Stimulated activated CD8-positive, alpha-beta memory T cell treated with anti-CD3 and anti-CD28 coated beads, Interleukin-2, amount 100 ng/mL, for 1 hour (primary cell): ENCODE results near the gene TFR2.

ENCODE experiments used
- DNase-seq, 2 donors: peaks; one replicate each; pipeline ENCODE4 v3.0.0-alpha.2; 2020; ENCODE audit warnings: low read depth in 2 of 2

TFR2 gene

GRCh38 chr7:100641463-100641859, at the start of gene TFR2:
TSS of gene TFR2 (minus strand) at chr7:100641552. CDS start at chr7:100641509, 43 bp downstream.
- DNase-seq: no peak

DNA sequence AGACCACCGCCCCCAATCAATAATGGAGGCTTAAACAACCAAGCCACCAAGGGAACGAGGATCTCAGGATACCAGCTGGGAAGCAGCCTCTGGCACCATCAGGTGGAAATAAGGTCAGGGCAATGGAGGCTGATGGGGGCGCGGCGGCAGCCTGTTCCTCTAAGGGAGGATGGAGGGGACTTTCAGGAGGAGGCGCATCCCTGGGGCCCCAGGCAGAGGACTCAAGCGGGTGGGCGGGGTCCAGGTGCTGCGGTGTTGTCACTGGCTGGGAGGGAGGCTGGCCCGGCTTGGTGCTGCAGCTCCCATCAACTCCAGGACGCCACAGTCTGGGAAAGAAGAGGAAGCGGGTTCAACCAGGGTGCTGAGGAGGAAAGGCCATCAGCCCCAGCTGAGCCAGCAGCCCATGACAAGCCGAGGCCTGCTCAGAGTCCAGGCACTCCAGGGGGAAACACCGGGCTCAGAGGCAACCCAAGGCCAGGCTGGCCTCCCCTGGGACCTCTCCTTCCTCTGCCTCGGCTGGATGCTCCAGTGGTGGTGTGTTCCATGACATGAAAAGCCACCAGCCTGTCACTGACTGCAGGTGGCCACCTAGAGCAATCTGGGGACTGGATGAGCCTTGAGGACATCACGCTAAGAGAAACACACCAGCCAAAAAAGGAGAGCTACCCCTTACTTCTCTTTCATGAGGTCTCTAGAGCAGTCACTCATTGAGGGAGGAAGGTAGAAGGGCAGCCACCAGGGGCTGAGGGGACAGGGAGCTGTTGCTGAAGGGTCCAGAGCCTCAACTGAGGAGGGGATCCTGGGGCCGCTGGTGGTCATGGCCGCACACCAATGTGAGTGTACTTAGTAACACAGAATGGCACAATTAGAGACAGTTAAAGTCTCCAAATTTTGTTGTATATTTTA, 48.1 kb upstream of the TFR2 start:
- no peak for DNase-seq

- no peak for DNase-seq
Measured at GRCh38 chr7:100688326-100688860, 47.0 kb upstream of the TFR2 start.

GRCh38 chr7:100687751-100688300, 46.5 kb upstream of the TFR2 start:
- no peak for DNase-seq

DNA sequence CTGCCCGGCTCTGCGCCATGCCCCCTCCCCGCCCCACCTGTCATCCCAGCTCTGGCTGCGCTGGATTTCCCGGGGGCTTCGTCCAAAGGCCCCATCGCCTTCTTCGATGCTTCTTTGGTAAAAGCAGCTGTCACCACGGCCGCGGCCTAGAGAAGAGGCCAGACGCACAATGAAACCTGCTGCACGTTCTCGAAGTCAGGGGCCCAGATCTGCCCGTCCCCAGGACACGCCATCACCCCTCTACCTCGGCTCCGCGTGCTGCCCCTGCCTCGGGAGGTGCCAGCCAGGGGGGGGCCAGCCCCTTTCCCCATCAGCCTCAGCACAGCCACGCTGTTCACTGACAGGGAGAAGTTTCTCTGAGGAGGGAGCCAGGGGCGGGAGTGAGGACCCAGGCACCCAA, 45.9 kb upstream of the TFR2 start:
- no peak for DNase-seq

DNA sequence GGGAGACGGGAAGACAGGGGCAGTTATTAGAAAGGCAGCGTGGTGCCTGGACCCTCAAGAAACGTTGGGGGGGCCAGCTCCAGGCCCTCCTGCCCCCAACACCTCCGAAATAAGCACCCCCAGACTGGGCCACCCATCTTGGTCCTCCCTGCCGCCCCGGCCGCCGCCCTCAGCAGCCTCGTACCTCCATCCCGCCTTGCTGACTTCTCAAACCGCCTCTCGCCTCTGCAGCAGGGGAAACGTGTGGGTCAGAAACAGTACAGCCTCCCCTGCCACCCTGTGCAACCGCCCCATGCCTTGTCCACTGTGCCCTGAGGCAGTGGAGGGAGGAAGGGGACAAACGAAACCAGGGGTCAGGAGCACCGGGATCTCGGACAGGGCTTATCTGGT, 45.5 kb upstream of the TFR2 start:
- no peak for DNase-seq

DNA sequence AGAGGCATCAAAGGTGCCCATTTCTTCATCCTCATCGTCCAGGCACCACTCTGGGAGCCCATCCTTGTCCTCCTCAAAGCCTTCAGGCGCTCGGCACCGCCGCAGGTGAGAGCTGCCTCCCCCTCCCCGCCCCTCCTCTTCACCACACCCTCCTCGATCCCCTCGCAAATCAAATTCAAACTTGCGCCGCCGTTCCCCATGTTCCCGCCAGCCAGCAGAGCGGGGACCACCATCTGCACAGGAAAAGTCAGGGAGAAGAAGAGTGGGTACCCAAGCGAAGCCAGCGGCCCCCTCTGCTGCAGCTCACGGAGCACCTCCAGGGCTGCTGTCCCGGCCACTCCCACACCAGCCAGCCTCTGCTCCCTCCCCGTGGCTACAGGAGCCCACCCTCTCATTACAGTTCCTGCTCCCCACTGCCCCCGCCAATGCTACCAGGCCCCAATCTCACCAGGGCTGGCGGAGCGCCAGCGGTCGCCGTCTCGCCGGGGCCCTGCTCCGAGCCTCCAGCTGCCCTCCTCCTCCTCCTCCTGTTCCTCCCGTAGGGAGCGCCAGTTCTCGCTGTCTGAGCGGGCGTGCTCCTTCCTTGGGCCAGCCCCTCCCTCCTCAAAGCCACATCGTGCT, 45.0 kb upstream of the TFR2 start:
- DNase-seq: no peak

GRCh38 chr7:100685631-100686145, 44.3 kb upstream of the TFR2 start:
- DNase-seq: no peak

GRCh38 chr7:100685049-100685605, 43.8 kb upstream of the TFR2 start:
- no peak for DNase-seq

DNA sequence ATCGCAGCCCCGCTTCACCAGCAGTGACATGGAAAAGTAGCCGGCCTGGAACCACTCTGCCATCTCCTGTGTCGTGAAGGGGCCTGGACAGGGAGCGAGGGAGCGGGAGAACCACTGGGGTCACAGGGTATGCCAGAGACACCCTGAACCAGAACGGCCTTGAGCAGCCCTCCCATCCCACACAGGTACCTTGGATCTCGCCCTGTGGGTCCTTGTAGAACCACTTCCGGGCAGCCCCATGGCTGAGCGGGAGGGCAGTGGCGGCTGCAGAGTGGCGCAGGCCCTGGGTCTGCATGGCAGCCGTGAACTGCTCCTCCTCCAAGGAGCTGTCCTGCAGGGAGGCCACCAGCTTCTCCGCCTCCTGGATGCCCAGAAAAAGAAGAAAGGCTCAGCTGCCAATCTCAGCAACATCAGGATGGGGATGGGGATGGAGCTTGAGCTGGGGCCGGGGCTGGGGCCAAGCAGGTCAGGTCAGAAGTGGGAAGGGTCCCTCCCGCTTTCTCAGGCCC, 43.2 kb upstream of the TFR2 start:
- no peak for DNase-seq

GRCh38 chr7:100683659-100684533, 42.5 kb upstream of the TFR2 start:
- no peak for DNase-seq

DNA sequence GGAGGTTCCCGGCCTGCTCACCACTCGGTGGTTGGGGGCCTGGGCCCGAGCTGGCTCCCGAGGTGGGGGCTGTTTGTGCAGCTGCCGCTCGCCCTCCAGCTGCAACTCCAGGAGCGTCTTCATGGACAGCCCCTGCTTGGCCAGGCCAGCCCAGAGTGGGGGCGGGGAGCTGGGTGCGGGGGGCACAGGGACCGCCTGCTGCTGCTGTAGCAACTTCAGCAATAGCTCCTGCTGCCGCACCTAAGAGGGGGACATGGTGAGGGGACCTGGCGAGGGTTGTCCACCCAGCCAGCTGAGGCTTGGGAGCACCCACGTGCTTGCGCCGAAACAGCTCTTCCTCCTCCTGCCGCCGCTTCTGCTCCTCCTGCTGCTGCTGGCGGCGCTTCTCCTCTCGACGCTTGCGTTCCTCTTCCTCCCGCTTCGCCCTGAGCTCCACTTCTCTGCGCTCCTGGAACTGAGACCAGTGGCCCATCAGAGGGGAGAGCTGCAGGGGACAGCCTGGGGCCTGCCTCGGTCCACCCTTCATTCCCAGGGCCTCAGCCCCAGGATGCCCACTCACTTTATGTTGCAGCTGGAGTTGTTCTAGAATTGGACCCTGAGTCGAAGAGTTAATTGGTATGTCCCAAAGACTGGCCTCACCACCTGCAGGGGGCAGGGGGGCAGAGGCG, 41.8 kb upstream of the TFR2 start:
- DNase-seq: no peak

GRCh38 chr7:100682228-100682741, 40.9 kb upstream of the TFR2 start:
- no peak for DNase-seq

DNA sequence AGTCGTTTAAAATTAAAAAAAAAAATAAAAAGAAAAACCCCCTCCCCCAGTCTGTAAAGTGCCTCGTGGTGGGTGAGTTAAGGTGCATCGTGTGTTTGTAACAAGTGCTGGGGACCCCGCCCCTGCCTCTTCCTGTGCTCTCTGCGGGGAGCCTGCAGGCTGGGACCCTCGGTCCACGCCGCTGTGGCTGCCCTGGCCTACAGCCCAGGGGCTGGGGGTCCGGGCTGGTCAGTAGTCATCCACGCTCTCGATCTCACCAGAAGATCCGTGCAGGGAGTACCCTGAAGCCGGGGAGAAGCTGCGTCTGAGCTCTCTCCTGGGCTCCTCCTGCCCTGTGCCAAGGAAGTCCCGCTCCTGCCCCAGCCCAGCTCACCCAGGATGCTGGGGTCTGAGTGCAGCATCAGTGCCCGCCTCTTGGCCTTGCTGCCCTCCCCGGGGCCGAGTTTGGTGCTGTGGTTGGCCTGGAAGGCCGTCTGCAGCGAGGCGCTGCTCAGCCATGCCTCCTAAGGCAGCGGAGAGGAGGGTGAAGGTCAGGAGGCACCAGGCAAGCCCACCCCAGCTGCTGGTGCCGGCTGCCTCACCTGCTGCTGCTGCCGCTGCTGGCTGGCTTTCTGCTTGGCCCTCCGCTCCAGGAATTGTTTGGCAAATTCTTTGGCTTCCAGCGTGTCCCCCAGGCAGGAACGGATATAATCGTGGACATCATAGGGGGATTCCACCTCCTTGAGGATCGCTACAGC, 40.3 kb upstream of the TFR2 start:
- no peak for DNase-seq

DNA sequence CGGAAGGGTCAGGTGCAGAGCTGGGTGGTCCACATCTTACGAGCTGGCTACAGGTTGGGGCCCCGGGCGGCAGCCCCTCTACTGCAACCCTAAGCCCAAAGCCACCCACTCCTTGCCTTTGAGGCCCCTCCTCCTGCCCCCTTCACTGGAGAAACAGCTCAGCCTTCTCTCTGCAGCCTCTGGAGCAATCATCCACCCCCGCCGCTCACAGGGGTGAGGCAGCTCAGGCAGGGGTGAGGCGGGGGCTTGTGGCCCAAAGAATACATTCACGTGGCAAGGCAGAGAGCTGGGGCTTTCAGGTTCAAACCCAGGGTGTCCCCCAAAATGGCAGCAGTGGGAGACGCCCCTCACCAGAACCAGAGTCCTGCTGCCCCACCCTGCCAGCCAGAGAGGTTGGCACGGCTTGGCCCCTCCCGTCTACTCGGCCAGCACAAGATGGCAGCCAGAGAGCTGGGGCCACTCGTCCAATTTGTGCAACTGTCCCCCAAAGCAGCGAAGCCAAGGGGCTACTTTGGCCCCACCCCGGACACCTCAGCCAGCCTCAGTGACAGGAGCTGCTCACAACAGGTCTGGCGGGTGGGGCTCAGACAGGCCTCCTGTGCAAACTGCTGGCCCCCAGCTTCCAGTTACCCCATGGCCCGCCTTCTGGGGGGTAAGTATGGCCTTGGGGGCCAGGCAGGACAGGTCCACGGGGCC, 39.4 kb upstream of the TFR2 start:
- DNase-seq: no peak

DNA sequence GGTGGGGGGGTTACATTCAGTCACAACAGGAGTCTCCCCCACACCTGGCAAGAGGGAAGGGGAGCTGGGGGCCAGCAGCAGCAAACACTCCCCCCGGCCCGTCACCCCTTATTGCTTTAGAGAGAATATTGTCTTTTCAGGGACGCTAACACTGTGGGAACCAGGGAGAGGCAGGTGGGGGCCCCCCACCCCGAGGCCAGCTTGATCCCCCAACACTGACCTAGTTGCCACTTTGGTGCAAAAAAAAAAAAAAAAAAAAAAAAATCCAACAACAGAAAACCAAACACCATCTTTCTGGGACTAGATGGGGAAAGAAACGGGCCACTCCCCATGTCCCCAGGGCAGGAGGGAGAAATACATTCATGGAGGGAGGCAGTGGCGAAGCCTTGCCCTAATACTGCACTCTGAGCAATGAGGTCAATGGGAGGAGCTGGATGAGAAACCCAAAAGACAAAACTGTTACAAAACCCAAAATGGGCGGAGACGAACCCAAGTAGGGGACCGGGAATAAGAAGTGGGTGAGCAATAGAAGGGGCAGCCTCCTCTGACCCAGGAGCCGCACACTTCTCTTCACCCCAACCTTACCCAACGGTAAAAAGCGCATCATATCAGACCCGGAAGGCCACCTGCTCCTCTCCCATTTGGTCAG, 38.7 kb upstream of the TFR2 start:
- no peak for DNase-seq

DNA sequence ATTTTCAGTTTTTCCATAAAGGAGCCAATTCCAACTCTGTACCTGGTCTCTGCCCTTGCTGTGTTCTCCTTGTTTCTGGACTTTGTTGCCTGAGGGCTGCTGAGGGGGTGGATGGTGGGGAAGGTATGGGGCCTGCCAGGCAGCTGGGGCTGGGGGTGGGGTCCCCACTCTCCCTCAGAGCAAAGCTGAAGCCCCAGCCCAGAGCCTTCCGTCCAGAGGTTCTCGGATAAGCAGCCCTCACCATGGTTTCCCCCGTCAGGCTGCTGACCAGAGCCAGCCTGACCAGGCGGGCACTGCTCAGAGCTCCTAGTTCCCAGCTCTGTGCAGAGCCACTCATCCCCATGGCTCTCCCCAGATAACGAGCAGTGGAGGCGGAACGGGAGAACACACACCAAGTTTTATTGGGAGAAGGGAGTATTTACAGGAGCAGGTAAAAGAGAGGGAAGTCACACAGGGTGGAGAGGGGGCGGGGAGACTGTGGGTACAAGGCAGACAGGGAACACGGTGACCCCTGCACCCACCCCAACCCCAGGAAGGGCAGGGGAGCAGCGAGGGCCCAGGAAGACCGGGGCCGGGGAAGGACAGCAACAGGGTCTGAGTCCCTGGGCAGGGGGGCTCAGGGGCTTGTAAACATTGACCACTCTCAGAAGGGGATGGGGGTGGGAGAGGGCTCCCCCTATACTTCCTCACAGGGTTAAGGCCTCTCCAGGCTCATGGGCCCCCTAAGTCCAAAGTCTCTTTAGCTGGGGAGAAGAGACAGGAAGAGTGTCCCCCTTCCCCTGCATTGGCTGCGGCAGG, 38.0 kb upstream of the TFR2 start:
- no peak for DNase-seq
